Stimulated activated CD4-positive, alpha-beta T cell treated with anti-CD3 and anti-CD28 coated beads, Interleukin-4, amount 100 ng/mL, for 24 hours (primary cell): ENCODE results near the gene RPS3A.
A peak's percentile ranks its signal among the peaks of the same experiment; 100 is the strongest.
"Not testable (repeated sequence)": the region's sequence is repeated elsewhere in the genome, so short reads cannot be mapped to it uniquely, and the experiment has no call there.

Experiments used
- DNase-seq: peaks from one replicate; pipeline ENCODE4 v3.0.0-alpha.2; 2020

Gene RPS3A

DNA sequence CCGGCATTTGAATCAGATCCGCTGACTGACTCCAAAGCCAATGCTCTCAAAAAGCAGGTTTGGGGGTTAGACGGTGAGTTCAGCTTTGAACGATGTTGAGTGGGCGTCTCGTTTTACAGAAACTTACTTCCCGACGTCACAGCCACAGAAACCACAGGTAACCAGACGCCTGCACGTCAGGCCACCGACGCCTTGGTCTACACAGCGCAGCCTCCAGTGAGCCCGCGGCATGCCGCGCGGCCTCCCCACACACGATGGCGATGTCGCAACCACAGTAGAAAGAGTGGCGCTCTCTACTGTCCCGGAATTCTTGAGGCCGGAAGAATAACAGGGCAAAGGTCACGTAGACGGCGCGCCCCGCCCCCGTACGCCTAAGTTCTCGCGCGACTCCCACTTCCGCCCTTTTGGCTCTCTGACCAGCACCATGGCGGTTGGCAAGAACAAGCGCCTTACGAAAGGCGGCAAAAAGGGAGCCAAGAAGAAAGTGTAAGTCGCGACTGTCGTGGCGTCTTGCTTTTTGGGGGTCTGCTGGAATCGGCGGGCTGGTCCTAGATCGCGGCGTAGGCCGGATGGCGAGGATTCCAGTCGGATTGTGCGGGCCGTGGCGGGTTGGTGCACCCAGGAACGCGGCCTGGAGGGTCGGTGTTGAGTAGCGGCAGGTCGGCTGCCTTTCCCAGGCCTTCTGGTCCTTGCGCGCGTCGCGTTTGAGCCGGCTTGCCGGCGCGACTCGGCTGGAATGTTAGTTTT is at the start of gene RPS3A:
Gene RPS3A (plus strand): TSS at position 400 of the 747 bp plus-strand sequence. CDS start 25 bp downstream, at position 425.
- peak; percentile 97 for DNase-seq

DNA sequence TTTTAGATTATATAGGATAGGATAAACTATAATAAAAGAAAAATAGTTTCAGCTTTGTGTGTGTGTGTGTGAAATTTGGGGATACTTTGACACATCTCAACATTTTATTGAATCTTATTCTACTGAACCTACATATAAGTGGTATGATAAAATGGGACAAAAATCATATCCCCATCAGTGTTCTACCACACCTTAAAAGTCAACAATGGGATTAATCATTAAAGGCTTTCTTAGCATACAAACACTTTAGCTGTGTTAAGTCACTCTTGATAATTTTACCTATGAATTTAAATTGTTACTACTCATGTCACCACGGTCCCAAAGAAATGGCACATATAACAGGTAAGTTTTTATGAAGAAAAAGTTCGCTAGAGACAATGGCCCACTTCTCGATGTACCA is 46.6 kb upstream of the RPS3A start:
- no peak for DNase-seq

DNA sequence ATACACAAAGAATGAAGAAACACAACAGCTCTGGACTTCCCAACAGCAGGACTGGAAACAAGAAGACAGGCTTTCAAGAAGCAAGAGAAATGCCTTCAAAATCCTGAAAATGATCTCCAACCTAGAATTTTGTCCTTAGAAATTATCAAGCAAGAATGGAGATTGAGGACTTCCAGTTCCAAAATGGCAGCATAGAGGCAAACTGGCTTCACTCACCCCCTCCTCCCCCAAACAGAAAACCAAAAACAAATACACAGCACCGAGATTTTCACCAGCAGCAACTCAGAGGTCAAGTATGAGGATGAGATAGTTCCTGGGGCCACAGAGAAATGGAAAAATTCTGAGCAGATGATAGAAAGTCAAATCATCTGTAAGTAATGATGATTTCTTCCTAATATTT is 43.9 kb upstream of the RPS3A start:
- no peak for DNase-seq

DNA sequence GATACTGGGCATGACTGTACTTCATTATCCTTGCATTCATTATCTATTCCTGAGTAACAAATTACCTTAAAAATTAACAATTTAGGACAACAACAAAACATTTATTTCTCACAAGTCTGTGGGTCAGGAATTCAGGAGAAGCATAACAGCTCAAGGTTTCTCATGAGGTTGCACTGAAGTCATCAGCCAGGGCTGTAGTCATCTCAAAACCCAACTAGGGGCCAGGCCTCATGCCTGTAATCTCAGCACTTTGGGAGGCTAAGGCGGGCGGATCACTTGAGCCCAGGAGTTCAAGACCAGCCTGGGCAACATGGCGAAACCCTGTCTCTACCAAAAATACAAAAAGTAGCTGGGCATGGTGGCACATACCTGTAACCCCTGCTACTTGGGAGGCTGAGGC is 36.3 kb upstream of the RPS3A start:
- DNase-seq: not testable (repeated sequence)

DNA sequence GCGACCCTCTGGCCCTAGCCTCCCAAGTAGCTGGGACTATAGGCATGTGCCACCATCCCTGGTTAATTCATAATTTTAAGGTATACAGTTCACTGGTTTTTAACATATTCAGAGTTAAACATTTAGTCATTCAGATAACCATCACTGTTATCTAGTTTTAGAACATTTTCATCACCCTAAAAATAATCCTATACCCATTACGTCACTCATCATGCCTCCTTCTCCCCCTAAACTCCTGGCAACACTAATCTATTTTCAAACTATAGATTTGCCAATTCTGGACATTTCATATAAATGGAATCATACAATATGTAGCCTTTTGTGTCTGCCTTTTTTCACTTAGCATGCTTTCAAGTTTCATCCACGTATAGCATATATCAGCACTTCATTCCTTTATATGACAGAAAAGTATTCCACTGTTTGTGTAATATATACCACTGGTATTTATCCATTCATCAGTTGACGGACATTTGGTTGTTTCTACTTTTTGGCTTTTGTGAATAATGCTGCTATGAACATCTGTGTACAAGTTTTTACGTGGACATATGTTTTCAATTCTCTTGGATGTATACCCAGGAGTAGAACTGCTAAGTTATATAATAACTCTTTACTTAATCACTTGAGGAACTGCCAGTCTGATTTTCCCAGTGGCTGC is 32.0 kb upstream of the RPS3A start:
- DNase-seq: no peak

DNA sequence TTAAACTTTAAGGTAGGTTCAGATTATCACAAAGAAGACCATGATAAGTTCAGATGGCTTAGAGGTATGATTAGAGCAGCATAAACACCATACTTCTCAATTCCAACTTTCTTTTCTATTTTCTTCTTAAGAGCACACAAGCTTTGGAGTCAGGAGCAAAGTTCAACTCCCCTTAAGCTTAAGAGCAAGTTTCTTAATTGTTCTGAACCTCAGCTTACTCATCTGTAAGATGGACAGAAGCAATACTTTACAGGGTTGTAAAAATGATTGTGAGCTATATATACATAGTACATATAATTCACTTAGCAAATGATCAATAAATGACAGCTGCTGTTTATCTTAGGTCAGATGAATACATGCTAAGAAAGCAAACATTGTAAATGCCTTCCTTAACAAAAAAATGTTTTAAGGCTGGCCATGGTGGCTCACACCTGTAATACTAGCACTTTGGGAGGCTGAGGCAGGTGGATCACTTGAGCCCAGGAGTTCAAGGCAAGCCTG is 25.0 kb upstream of the RPS3A start:
- DNase-seq: no peak

DNA sequence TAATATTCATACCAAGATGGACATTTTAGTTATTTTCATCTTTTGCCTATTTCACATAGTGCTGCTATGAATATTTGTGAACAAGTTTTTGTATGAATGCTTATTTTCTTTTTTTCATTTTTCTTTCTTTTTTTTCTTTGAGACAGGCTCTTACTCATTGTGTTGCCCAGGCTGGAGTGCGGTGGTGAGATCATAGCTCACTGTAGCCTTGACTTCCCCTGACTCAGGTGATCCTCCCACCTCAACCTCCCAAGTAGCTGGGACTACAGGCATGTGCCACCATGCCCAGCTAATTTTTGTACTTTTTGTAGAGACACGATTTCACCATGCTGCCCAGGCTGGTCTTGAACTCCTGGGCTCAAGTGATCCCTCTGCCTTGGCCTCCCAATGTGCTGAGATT is 21.4 kb upstream of the RPS3A start:
- DNase-seq: peak; percentile 12

DNA sequence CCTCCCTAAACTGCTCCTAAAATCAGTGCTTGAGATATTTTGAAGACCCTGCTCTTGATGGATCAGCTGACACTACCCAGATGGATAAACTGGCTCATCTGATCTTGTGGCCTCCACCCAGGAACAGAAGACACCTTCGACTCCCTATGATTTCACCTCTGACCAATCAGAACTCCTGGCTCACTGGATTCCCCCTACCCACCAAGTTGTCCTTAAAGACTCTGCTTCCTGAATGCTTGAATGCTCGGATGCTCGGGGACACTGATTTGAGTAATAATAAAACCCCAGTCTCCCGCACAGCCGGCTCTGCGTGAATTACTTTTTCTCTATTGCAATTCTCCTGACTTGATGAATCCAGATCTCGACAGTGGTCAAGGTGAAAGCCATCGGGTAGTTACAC is 12.0 kb upstream of the RPS3A start:
- DNase-seq: no peak

DNA sequence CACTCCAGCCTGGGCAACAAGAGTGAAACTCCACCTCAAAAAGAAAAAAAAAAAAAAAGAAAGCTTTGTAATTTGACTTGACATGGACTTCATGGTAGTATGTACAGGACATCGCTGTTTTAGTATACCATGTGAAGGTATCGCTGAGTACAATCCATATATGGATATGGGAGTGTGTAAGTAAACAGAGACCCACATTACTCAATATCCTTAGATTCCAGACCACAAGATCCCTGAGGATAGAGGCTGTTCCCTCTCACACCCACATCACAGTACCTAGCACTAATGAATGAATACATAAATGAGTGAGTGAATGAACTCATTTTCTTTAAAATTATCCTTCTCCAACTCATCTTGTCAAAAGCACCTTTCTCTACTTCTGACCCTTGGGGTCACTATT is 8.4 kb upstream of the RPS3A start:
- DNase-seq: no peak

DNA sequence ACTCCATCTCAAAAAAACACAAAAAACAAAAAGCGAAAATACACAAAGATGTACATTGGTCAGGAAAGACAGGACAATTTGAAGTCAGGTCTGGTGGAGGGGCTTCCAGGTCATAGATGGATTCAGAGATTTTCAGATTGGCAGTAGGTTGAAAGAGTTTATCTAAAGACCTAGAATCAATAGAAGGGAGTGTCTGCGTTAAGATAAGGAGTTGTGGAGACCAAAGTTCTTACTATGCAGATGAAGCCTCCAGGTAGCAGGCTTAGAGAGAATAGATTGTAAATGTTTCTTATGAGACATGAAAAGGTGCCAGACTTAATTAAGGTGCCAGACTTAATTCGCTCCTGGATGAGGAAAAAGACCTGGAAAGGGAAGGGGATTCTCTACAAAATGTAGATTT is 6.9 kb upstream of the RPS3A start:
- DNase-seq: no peak

DNA sequence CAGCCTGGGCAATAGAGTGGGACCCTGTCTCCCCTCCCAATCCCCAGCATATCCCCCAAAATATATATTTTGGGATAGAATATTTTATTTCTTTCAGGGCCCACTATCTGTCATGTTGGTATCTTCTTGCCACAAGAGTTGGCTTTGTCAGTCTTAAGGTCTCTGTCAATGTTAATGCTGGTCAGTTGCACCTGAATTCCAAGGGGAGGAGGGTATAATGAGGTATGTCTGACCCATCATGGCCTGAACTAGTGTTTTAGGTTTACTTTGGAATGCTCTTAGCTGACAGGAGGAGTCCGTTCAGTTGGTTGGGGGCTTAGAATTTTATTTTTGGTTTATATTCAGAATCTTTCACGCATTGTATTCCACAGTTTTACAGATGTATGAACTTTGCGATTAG is 6.2 kb upstream of the RPS3A start:
- DNase-seq: no peak

DNA sequence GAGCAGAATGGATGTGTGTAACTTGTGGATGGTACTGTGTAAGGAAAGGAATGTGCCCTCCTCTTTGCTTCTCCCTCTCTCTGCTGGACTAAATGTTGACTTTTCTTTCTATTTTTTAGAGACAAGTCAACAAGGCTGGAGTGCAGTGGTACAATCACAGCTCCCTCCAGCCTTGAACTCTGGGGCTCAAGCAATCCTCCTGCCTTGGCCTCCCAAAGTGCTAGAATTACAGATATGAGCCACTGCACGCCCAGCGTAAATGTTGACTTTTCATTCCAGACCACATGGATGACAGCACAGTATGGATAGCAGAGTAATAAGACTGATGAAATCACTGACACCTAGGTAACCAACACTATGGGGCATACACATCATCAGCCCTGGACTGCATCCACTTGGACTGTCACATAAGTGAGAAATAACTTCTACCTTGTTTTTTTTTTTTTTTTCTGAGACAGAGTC is 5.1 kb upstream of the RPS3A start:
- no peak for DNase-seq

DNA sequence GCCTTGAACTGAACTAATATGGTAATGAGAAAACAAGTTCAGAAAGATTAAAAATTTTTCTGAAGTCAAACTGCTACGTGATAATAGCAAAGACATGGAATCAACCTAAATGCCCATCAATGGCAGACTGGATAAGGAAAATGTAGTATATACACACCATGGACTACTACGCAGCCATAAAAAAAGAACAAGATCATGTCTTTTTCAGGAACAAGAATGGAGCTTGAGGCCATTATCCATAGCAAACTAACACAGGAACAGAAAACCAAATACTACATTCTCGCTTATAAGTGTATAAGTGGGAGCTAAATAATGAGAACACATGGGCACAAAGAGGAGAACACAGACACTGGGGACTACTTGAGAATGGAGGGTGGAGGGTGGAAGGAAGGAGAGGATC is 4.3 kb upstream of the RPS3A start:
- no peak for DNase-seq

DNA sequence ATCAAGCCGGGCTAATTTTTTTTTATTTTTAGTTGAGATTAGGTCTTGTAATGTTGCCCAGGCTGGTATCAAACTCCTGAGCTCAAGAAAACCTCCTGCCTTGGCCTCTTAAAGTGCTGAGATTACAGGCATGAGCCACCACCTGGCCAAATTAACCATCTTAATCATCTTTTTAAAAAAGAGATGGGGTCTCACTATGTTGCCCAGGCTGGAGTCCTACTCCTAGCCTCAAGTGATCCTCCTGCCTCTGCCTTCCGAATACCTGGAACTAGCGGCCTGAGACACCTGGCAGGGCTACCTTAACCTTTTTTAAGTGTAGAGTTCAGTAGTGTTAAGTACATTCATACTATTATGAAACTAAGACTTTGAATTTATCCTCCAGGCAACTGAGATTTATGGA is 1.7 kb upstream of the RPS3A start:
- no peak for DNase-seq

DNA sequence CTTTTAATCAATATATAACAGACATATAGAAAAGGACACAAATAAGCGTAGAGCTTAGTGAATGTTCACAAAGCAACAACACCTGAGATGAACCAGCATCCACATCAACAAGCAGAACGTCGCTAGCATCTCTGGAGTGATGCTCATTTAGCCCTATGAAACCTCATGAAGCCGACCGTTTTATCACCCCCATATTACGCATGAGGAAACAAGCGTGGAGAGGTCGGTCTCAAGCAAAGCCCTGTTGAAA is 524 bp upstream of the RPS3A start:
- no peak for DNase-seq

DNA sequence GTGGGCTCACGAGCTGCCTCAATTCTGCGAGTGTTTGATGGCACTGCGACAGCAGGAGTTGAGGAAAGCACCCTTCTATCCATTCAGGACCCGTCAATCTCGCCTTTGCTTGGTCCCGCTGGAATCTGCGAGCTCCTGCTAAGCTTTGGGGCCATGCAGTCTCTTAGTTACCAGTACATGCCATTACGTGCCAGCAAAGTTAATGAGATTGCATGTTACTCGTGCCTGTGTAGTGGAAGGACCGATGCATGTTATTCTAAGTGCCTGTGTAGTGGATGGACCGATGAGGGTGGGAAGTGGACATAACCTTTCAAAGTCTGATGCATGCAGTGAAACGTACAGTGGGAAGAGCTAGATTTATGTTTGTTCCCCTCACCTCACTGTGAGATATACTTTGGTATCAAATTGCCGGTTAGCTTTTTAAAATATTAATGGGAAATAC is 569 bp downstream of the RPS3A start:
- no peak for DNase-seq

DNA sequence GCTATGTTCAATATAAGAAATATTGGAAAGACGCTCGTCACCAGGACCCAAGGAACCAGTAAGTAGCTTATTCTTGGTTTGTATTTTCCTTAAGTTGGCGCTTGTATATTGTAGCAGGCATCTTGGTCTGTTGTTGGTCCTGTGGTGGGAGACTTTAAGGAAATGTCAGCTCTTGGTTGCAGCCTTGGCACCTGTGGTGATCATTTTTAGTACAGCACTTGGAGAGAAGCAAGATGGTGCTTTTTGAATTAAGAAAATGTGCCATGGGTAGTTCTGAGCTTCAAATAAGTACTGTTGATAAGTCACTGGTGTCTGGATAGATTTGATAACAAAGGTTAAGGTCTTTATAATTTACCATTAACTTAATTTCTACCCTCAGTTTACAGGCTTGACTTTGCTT is 1.1 kb downstream of the RPS3A start:
- DNase-seq: no peak

DNA sequence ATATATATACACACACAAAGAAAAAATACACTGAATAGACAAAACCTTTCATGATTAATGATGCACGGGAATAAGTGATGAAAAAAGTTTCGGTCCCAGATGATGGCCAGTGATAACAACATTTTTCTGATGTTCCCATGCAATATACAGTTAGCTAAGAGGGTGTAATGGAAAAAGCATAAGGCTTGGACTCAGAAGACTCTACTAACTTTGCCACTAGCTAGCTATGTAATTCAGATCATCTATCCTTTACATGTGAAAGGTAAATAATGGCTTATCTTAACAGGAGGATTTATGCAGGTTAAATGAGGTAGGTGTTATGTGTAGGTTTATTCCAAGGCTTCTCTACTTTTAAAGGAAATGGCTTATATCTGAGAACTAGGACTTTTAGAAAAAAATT is 4.3 kb downstream of the RPS3A start:
- no peak for DNase-seq

DNA sequence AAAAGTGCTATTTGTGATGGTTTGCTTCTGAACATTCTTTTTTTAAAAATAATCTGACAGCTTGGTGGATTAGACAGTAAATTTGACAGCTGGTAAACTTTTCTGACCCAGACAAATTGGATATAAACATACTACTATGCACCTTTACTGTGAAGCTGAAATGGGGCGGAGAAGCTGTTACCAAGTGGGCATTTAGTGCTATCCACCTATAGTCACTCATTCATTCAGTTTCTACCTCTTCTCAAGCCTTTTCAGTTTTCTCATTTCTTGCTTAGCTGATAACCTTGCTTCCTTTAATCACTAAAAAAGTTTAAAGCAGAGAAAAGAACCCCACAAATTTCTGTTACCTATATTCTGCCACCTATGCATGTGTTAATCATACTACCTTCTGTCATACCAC is 5.2 kb downstream of the RPS3A start:
- no peak for DNase-seq

DNA sequence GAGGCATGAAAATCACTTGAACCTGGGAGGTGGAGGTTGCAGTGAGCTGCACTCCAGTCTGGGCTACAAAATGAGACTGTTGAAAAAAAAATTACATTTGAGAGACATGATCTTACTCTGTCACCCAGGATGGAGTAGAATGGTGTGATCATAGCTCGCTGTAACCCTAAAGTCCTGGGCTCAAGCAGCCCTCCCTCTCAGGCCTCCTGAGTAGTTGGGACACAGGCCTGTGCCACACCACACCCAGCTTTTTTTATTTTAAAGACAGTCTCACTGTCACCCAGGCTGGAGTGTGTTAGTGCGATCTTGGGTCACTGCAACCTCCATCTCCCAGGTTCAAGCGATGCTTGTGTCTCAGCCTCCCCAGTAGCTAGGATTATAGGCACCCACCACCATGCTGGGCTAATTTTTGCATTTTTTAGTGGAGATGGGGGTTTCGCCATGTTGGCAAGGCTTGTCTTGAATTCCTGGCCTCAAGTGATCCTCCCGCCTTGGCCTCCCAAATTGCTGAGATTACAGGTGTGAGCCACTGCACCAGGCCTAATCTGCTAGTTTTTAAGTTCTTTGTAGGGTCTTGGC is 6.1 kb downstream of the RPS3A start:
- no peak for DNase-seq

DNA sequence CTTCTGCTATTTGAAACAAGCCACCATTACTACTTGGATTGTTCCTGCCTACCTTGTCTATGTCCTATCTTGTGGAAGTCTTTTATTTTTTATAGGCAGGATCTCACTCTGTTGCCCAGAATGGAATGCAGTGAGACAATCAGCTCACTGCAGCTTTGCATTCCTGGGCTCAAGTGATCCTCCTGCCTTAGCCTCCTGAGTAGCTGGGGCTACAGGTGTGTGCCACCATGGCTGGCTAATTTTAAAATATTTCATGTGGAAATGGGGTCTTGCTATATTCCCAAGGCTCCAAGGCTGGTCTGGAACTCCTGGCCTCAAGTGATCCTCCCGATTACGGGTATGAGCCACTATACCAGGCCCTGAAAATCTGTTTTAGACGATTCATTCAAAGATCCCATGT is 7.6 kb downstream of the RPS3A start:
- no peak for DNase-seq

DNA sequence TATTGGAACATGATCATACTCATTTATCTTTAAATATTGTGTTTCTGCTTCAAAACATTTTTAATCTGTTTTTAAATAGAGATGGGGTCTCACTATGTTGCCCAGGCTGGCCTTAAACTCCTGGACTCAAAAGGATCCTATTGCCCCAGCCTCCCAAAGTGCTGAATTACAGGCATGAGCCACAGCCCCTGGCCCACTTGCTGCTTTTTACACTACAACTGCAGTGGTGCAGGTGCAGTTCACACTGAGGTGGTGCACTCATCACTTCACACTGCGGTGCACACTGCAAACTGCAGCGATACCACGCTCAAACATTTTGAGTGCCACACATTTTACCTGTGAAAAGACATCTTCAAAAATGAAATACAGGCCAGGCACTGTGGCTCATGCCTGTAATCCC is 10.8 kb downstream of the RPS3A start:
- no peak for DNase-seq

DNA sequence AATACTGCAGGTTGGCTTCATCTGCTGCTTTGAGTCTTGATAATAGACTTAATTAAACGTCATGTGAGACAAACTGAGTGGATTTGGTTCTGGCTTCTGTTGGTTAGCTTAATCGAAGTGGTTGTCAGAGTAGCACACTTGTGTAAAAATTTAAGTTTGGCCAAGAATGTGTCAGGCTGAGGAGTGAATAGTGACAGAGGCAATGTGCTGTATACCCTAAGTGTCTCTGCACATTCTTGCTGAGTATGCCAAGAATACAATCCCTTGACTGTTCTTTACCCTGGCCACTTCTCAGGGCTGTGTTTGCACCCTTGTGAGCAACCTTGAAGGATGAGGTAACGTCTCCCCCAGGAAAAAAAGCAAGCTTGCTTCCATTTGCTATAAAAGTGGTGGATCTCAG is 14.9 kb downstream of the RPS3A start:
- no peak for DNase-seq

DNA sequence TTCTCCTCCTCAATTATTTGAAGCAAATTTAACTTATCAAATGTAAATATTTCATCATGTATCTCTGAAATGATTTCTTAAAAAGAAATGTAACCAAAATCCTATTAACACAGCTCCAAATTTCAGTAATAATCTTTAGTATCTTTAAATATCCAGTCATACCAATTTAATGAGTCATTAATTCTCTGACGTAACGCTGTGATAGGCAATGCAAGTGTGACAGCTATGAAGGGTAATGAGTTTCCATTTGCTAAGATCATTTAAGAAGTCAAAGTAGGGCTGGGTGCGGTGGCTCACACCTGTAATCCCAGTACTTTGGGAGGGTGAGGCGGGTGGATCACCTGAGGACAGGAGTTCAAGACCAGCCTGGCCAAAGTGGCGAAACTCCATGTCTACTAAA is 15.6 kb downstream of the RPS3A start:
- DNase-seq: no peak
